ENCODE results near the gene GADD45B.
A peak's percentile ranks its signal among the peaks of the same experiment; 100 is the strongest.

GADD45B gene

DNA sequence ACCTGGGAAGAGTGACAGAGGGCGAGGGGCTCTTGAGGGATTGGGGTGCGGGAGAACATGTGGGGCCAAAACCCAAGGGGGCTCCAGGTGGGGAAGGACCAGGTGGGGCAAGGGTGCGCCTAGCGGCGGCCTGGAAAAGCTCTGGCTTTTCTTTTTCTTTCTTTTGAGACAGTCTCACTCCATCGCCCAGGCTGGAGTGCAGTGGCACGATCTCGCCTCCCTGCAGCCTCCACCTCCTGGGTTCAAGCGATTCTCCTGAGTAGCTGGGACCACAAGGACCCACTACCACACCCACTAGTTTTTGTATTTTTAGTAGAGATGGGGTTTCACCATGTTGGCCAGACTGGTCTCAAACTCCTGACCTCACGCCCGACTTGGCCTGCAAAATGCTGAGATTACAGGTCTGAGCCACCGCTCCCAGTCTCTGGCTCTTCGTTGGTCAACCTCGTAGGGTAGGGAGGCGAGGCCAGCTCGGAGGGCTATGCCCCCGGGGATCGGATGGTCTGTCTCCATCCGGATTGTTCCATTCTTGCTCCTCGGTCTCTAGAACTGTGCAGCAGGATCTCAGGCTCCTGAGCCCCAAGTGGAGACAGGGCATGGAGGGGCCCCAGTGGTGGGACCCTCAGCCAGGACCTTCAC lies 3.7 kb downstream of the GADD45B start:
- TF ChIP-seq CTCF (IDR thresholded peaks at IDR 0.05), result no peak
- Histone ChIP-seq H3K4me3 (ENCODE audit: low read depth in 1 of 2, low read length in 1 of 2) (peak overlapping the region; percentile 98 to 100), H3K27me3 (no peaks in the 10 kb centered on the region), H3K27ac (peak overlapping the region; percentile 20), H3K9me3 (no peaks in the 10 kb centered on the region), H3K4me1 (ENCODE audit: control insufficient read depth in 1 of 2, insufficient read depth in 1 of 2, low read depth in 1 of 2, low read length in 1 of 2) (peaks cover 32 to 36% of the 10 kb centered on the region in 2 experiments), H3K36me3 (peaks cover 17% of the 10 kb centered on the region)

GRCh38 chr19:2481466-2481865 lies 5.5 kb downstream of the GADD45B start:
- Histone ChIP-seq H3K4me1 (ENCODE audit: control insufficient read depth in 1 of 2, insufficient read depth in 1 of 2, low read depth in 1 of 2, low read length in 1 of 2) (peaks cover 22 to 28% of the 10 kb centered on the region in 2 experiments), H3K27me3 (no peaks in the 10 kb centered on the region), H3K9me3 (no peaks in the 10 kb centered on the region), H3K36me3 (peaks cover 17% of the 10 kb centered on the region), H3K4me3 (ENCODE audit: low read depth in 1 of 2, low read length in 1 of 2) (no peak overlapping the region), H3K27ac (no peak overlapping the region)
- no peak for TF ChIP-seq CTCF (IDR thresholded peaks at IDR 0.05)

DNA sequence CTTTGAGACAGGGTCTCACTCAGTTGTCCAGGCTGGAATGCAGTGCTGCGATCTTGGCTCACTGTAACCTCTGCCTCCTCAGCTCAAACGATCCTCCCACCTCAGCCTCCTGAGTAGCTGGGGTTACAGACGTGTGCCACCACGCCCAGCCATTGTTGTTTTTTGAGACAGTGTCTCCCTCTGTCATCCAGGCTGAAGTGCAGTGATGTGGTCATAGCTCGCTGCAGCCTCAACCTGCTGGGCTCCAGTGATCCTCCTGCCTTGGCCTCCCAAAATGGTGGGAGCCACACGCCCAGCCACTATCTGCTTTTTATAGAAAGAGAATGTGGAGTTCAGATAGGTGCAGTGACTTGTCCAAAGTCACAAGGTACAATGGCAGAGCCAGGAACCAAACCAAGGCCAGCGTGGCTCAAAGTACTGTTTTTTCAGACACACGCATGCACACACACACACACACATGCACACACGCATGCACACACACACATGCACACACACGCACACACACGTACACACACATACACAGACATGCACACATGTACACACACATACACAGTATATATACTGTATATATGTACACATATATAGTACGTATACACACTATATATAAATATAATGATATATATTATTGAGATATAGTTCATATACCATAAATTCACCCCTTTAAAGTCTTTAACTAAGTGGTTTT lies 6.6 kb downstream of the GADD45B start:
- Histone ChIP-seq H3K4me1 (ENCODE audit: control insufficient read depth in 1 of 2, insufficient read depth in 1 of 2, low read depth in 1 of 2, low read length in 1 of 2) (peaks cover 18 to 20% of the 10 kb centered on the region in 2 experiments), H3K36me3 (peaks cover 10% of the 10 kb centered on the region), H3K27ac (no peak overlapping the region), H3K9me3 (no peaks in the 10 kb centered on the region), H3K4me3 (ENCODE audit: low read depth in 1 of 2, low read length in 1 of 2) (no peak overlapping the region), H3K27me3 (peaks cover 9% of the 10 kb centered on the region)
- no peak for TF ChIP-seq CTCF (IDR thresholded peaks at IDR 0.05)

DNA sequence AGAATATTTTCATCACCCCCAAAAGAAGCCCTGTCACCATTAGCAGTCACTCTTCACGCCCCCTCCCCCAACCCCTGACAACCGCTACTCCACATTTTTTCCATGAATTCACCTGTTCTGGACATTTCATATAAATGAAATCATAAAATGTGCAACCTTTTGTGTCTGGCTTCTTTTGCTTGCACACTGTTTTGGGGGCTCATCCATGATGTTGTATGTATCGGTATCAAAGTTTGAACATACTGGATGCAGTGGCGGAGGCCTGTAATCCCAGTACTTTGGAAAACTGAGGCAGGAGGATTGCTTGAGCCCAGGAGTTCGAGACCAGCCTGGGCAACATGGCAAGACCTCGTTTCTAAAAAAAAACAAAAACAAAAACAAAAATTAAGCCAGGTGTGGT lies 7.2 kb downstream of the GADD45B start:
- H3K4me1 ChIP-seq (ENCODE audit: control insufficient read depth in 1 of 2, insufficient read depth in 1 of 2, low read depth in 1 of 2, low read length in 1 of 2), result peaks cover 13 to 15% of the 10 kb centered on the region in 2 experiments
- H3K4me3 ChIP-seq (ENCODE audit: low read depth in 1 of 2, low read length in 1 of 2), result no peak overlapping the region
- no peaks in the 10 kb centered on the region for H3K9me3 ChIP-seq
- no peak overlapping the region for H3K27ac ChIP-seq
- TF ChIP-seq CTCF (IDR thresholded peaks at IDR 0.05), result no peak
- H3K36me3 ChIP-seq, result peaks cover 5% of the 10 kb centered on the region
- H3K27me3 ChIP-seq, result peaks cover 15% of the 10 kb centered on the region

DNA sequence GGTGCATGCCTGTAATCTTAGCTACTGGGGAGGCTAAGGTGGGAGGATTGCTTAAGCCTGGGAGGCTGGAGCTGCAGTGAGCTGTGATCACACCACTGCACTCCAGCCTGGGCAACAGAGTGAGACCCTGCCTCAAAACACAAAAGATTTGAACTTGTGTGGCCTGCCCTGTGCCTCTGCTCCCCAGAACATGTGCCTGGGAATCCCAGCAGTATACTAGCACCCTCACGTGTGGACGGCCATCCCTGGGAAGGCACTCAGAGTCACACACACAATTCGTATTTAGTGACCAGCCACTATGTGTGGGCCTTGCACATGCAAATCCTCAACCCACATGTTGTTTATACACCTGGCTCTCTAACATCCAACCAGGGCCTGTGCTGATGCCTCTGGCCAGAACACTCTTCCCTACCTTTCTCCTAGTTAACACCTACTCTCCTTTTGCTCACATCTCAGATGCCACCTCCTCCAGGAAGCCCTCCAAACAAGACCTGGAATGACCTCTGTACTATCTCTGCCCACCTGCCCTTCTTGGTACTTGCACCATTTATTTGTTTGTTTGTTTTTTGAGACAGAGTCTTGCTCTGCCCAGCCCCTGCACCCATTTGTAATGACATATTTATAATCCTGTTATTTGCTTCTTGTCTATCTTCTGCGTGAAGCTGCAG lies 7.7 kb downstream of the GADD45B start:
- no peaks in the 10 kb centered on the region for H3K36me3 ChIP-seq
- H3K4me1 ChIP-seq (ENCODE audit: control insufficient read depth in 1 of 2, insufficient read depth in 1 of 2, low read depth in 1 of 2, low read length in 1 of 2), result peaks cover 14% of the 10 kb centered on the region in 2 experiments
- TF ChIP-seq CTCF (IDR thresholded peaks at IDR 0.05), result no peak
- H3K9me3 ChIP-seq, result no peaks in the 10 kb centered on the region
- H3K27me3 ChIP-seq, result peaks cover 21% of the 10 kb centered on the region
- no peak overlapping the region for H3K27ac ChIP-seq
- no peak overlapping the region for H3K4me3 ChIP-seq (ENCODE audit: low read depth in 1 of 2, low read length in 1 of 2)

Data from neutrophil (primary cell).